Measurements from ENCODE around the gene CYP2S1.

CYP2S1 gene

GRCh38 chr19:41214161-41214560 lies 21.1 kb downstream of the CYP2S1 start:
- Mint-ChIP-seq H3K9me3 (no peaks in the 10 kb centered on the region), H3K36me3 (no peaks in the 10 kb centered on the region), H3K4me1 (peaks cover 3% of the 10 kb centered on the region), H3K27ac (no peak overlapping the region), H3K27me3 (peaks cover 12% of the 10 kb centered on the region), H3K4me3 (no peak overlapping the region)
- DNase-seq (ENCODE audit: low spot score in 2 of 2) (no peak), ATAC-seq (ENCODE audit: low read depth) (no peak)

- no peak for DNase-seq (ENCODE audit: low spot score in 2 of 2)
- Mint-ChIP-seq H3K27me3 (peaks cover 31% of the 10 kb centered on the region), H3K36me3 (peaks cover 2% of the 10 kb centered on the region), H3K27ac (no peak overlapping the region), H3K4me3 (no peak overlapping the region), H3K4me1 (peaks cover 17% of the 10 kb centered on the region), H3K9me3 (no peaks in the 10 kb centered on the region)
- no peak for ATAC-seq (ENCODE audit: low read depth)
Observed at GRCh38 chr19:41217741-41218140, 24.7 kb downstream of the CYP2S1 start.

GRCh38 chr19:41218249-41218614 lies 25.2 kb downstream of the CYP2S1 start:
- peaks cover 2% of the 10 kb centered on the region for H3K36me3 Mint-ChIP-seq
- no peaks in the 10 kb centered on the region for H3K9me3 Mint-ChIP-seq
- no peak overlapping the region for H3K27ac Mint-ChIP-seq
- no peak for DNase-seq (ENCODE audit: low spot score in 2 of 2)
- H3K4me1 Mint-ChIP-seq = peaks cover 17% of the 10 kb centered on the region
- H3K27me3 Mint-ChIP-seq = peaks cover 34% of the 10 kb centered on the region
- no peak for ATAC-seq (ENCODE audit: low read depth)
- no peak overlapping the region for H3K4me3 Mint-ChIP-seq

GRCh38 chr19:41218615-41219507 lies 25.8 kb downstream of the CYP2S1 start, which contains the start of gene AXL:
TSS of gene AXL (plus strand) at chr19:41219223. CDS start at chr19:41219393, 170 bp downstream.
- H3K27ac Mint-ChIP-seq = no peak within 1 kb of the TSS
- H3K27me3 Mint-ChIP-seq = peaks cover 38% of the 10 kb centered on the region
- peaks cover 17% of the 10 kb centered on the region for H3K4me1 Mint-ChIP-seq
- H3K4me3 Mint-ChIP-seq = no peak within 1 kb of the TSS
- DNase-seq (ENCODE audit: low spot score in 2 of 2) (no peak), ATAC-seq (ENCODE audit: low read depth) (no peak)
- H3K9me3 Mint-ChIP-seq = no peaks in the 10 kb centered on the region
- peaks cover 2% of the 10 kb centered on the region for H3K36me3 Mint-ChIP-seq

GRCh38 chr19:41219924-41220567 lies 27.0 kb downstream of the CYP2S1 start:
- Mint-ChIP-seq H3K4me1 (peaks cover 17% of the 10 kb centered on the region), H3K27me3 (peaks cover 40% of the 10 kb centered on the region), H3K36me3 (peaks cover 2% of the 10 kb centered on the region), H3K9me3 (no peaks in the 10 kb centered on the region), H3K4me3 (no peak overlapping the region), H3K27ac (no peak overlapping the region)
- no peak for DNase-seq (ENCODE audit: low spot score in 2 of 2)
- no peak for ATAC-seq (ENCODE audit: low read depth)

- H3K4me1 Mint-ChIP-seq = peaks cover 20% of the 10 kb centered on the region
- H3K9me3 Mint-ChIP-seq = no peaks in the 10 kb centered on the region
- DNase-seq (ENCODE audit: low spot score in 2 of 2) (no peak), ATAC-seq (ENCODE audit: low read depth) (no peak)
- H3K27me3 Mint-ChIP-seq = peaks cover 46% of the 10 kb centered on the region
- H3K36me3 Mint-ChIP-seq = peaks cover 2% of the 10 kb centered on the region
- H3K27ac Mint-ChIP-seq = no peak overlapping the region
- no peak overlapping the region for H3K4me3 Mint-ChIP-seq
Observed at GRCh38 chr19:41220811-41221210, 27.8 kb downstream of the CYP2S1 start.

- Mint-ChIP-seq H3K4me1 (peaks cover 23% of the 10 kb centered on the region), H3K27me3 (peaks cover 49% of the 10 kb centered on the region)
Observed at GRCh38 chr19:41221514-41222205, 28.6 kb downstream of the CYP2S1 start.

GRCh38 chr19:41222240-41222639 lies 29.2 kb downstream of the CYP2S1 start:
- no peak overlapping the region for H3K27ac Mint-ChIP-seq
- peaks cover 23% of the 10 kb centered on the region for H3K4me1 Mint-ChIP-seq

More at GRCh38 chr19:41221514-41222205, 28.6 kb downstream of the CYP2S1 start:
- no peaks in the 10 kb centered on the region for H3K9me3 Mint-ChIP-seq
- peaks cover 2% of the 10 kb centered on the region for H3K36me3 Mint-ChIP-seq
- DNase-seq (ENCODE audit: low spot score in 2 of 2) (no peak), ATAC-seq (ENCODE audit: low read depth) (no peak)
- H3K4me3 Mint-ChIP-seq = no peak overlapping the region
- H3K27ac Mint-ChIP-seq = no peak overlapping the region

GRCh38 chr19:41223431-41224234 lies 30.6 kb downstream of the CYP2S1 start:
- peaks cover 46% of the 10 kb centered on the region for H3K27me3 Mint-ChIP-seq
- H3K9me3 Mint-ChIP-seq = no peaks in the 10 kb centered on the region
- no peak overlapping the region for H3K27ac Mint-ChIP-seq
- H3K36me3 Mint-ChIP-seq = peaks cover 2% of the 10 kb centered on the region
- no peak for DNase-seq (ENCODE audit: low spot score in 2 of 2)
- no peak for ATAC-seq (ENCODE audit: low read depth)
- H3K4me1 Mint-ChIP-seq = peaks cover 20% of the 10 kb centered on the region
- H3K4me3 Mint-ChIP-seq = no peak overlapping the region

More at GRCh38 chr19:41222240-41222639, 29.2 kb downstream of the CYP2S1 start:
- H3K4me3 Mint-ChIP-seq = no peak overlapping the region
- no peaks in the 10 kb centered on the region for H3K9me3 Mint-ChIP-seq
- DNase-seq (ENCODE audit: low spot score in 2 of 2) (no peak), ATAC-seq (ENCODE audit: low read depth) (no peak)
- H3K36me3 Mint-ChIP-seq = peaks cover 2% of the 10 kb centered on the region
- peaks cover 45% of the 10 kb centered on the region for H3K27me3 Mint-ChIP-seq

GRCh38 chr19:41224632-41225031 lies 31.6 kb downstream of the CYP2S1 start:
- Mint-ChIP-seq H3K9me3 (no peaks in the 10 kb centered on the region), H3K36me3 (peaks cover 2% of the 10 kb centered on the region), H3K27me3 (peaks cover 40% of the 10 kb centered on the region), H3K4me1 (peaks cover 17% of the 10 kb centered on the region), H3K4me3 (no peak overlapping the region), H3K27ac (no peak overlapping the region)
- DNase-seq (ENCODE audit: low spot score in 2 of 2) = no peak
- ATAC-seq (ENCODE audit: low read depth) = no peak

GRCh38 chr19:41225238-41226052 lies 32.4 kb downstream of the CYP2S1 start:
- Mint-ChIP-seq H3K9me3 (no peaks in the 10 kb centered on the region), H3K27me3 (peaks cover 36% of the 10 kb centered on the region), H3K36me3 (peaks cover 2% of the 10 kb centered on the region), H3K4me3 (peak overlapping the region; percentile 27), H3K4me1 (peaks cover 13% of the 10 kb centered on the region), H3K27ac (no peak overlapping the region)
- DNase-seq (ENCODE audit: low spot score in 2 of 2) = no peak
- no peak for ATAC-seq (ENCODE audit: low read depth)

- H3K4me3 Mint-ChIP-seq = no peak overlapping the region
- peaks cover 2% of the 10 kb centered on the region for H3K36me3 Mint-ChIP-seq
- ATAC-seq (ENCODE audit: low read depth) (no peak), DNase-seq (ENCODE audit: low spot score in 2 of 2) (no peak)
- H3K27me3 Mint-ChIP-seq = peaks cover 33% of the 10 kb centered on the region
- no peak overlapping the region for H3K27ac Mint-ChIP-seq
- H3K9me3 Mint-ChIP-seq = no peaks in the 10 kb centered on the region
- peaks cover 9% of the 10 kb centered on the region for H3K4me1 Mint-ChIP-seq
Observed at GRCh38 chr19:41226053-41226873, 33.2 kb downstream of the CYP2S1 start.
